SK-N-SH treated with all-trans-retinoic acid at 6 μM for 48 hours (cell line): ENCODE measurements around the gene CEMIP2.

ENCODE experiments used
- BACH2 ChIP-seq: fragments of 250-450 bp; sonication (Bioruptor Pico); IDR thresholded peaks from 2 replicates; pipeline ENCODE4 v1.9.0; 2021; ENCODE audit warnings: mild to moderate bottlenecking, borderline replicate concordance
- CREB5 ChIP-seq: fragments of 250-450 bp; sonication (Bioruptor Pico); IDR thresholded peaks from 2 replicates; pipeline ENCODE4 v1.5.1; 2020; ENCODE audit warnings: low read depth, mild to moderate bottlenecking, moderate library complexity
- POU6F1 ChIP-seq: fragments of 250-450 bp; sonication (Bioruptor Pico); IDR thresholded peaks from 2 replicates; pipeline ENCODE4 v1.8.0; 2021; ENCODE audit warnings: low read depth, mild to moderate bottlenecking, moderate library complexity, borderline replicate concordance
- PPARA ChIP-seq: fragments of 250-450 bp; sonication (Bioruptor Pico); IDR thresholded peaks from 2 replicates; pipeline ENCODE4 v1.5.0; 2020; ENCODE audit warnings: mild to moderate bottlenecking, borderline replicate concordance
- ZFP30 ChIP-seq: fragments of 450-650 bp; formaldehyde crosslinking; IDR thresholded peaks from 2 replicates; pipeline ENCODE4 v1.5.0; 2022; ENCODE audit warnings: mild to moderate bottlenecking, moderate library complexity
- ZNF565 ChIP-seq: fragments of 450-650 bp; formaldehyde crosslinking; conservative IDR thresholded peaks from 2 replicates; pipeline ENCODE4 v1.5.0; 2020; ENCODE audit warnings: low read depth, mild to moderate bottlenecking, moderate library complexity

GRCh38 chr9:71774920-71775319 lies 6.6 kb upstream of the CEMIP2 start:
- TF ChIP-seq POU6F1 (CRISPR knock-in tag) (no peak), BACH2 (CRISPR knock-in tag) (no peak), CREB5 (CRISPR knock-in tag) (no peak), ZFP30 (CRISPR knock-in tag) (no peak), PPARA (CRISPR knock-in tag) (no peak), ZNF565 (CRISPR knock-in tag) (no peak)
